Lower leg skin (tissue), 4 donors: ENCODE results near the gene RHCE. TPM values are rescaled to one million over a fixed set of nuclear protein-coding genes. Genes with fewer than 3 reads are reported as not detected.

Experiments
- total RNA-seq, 4 donors: library from RNA; depleted of rRNA; stranded (reverse); fragments of >200 nt; gene quantifications; one replicate each; pipeline ENCODE4 v1.1.0, GENCODE V29; 2016

RHCE gene
- total RNA-seq, 4 donors from 2014 or later = 0.16 to 1.4 (median 0.61) TPM; not detected in 1

Other genes starting within 250 kb of the RHCE start
- 10 to 100 TPM; 53.4 to 65.7 (median 61.9) TPM for gene SYF2, start 188.3 kb downstream of the RHCE start, total RNA-seq
- gene RSRP1, start 173.4 kb downstream of the RHCE start, total RNA-seq = 100 to 1,000 TPM in 2 of 4 donors, 10 to 100 TPM in 2; 70.9 to 148 (median 110) TPM
- gene RHD, start 148.3 kb downstream of the RHCE start, total RNA-seq = not detected
- 10 to 100 TPM; 63.5 to 89.7 (median 77.2) TPM for gene TMEM50A, start 82.5 kb downstream of the RHCE start, total RNA-seq
- gene MACO1, start 10.1 kb upstream of the RHCE start, total RNA-seq = 10 to 100 TPM; 14.2 to 20.4 (median 16.4) TPM
- 10 to 100 TPM; 26.9 to 36.7 (median 27.2) TPM for gene LDLRAP1, start 122.8 kb upstream of the RHCE start, total RNA-seq
- 1 to 10 TPM; 5.9 to 7.3 (median 6.6) TPM for gene MAN1C1, start 196.0 kb upstream of the RHCE start, total RNA-seq